Bronchial epithelial cell (primary cell): ENCODE measurements around the gene GTF3C1. TPM values are rescaled to one million over a fixed set of nuclear protein-coding genes. Genes with fewer than 3 reads are reported as not detected.

Source experiments
- DNase-seq: peaks from one replicate; pipeline ENCODE4 v3.0.0-alpha.2; 2010; ENCODE audit warnings: low read depth
- FAIRE-seq: peaks from 2 replicates; lab custom pipeline; 2011; peaks lifted over from hg19 to GRCh38; lab: Jason Lieb, UNC
- H3K27me3 ChIP-seq: 2 replicates; pipeline ENCODE4 v1.5.1; 2011; ENCODE audit warnings: low read length; ENCODE audit not compliant: control insufficient read depth, insufficient read depth
- H3K36me3 ChIP-seq: 2 replicates; pipeline ENCODE4 v1.5.1; 2011; ENCODE audit warnings: low read length; ENCODE audit not compliant: control insufficient read depth, insufficient read depth
- H3K4me3 ChIP-seq: 2 replicates; pipeline ENCODE4 v1.5.1; 2011; ENCODE audit warnings: mild to moderate bottlenecking, low read depth, low read length, control low read depth
- CTCF ChIP-seq: IDR thresholded peaks from 2 replicates; pipeline ENCODE4 v1.5.1; 2011; ENCODE audit warnings: mild to moderate bottlenecking, moderate library complexity, low read length, control low read depth, inconsistent platforms; ENCODE audit not compliant: insufficient read depth, severe bottlenecking
- total RNA-seq: library from RNA; depleted of rRNA; stranded (reverse); fragments of >200 nt; gene quantifications from 2 replicates; pipeline ENCODE4 v1.2.1, GENCODE V29; 2014

GTF3C1 gene
- total RNA-seq, 1 donor from 2014 or later = 40.8 TPM

DNA sequence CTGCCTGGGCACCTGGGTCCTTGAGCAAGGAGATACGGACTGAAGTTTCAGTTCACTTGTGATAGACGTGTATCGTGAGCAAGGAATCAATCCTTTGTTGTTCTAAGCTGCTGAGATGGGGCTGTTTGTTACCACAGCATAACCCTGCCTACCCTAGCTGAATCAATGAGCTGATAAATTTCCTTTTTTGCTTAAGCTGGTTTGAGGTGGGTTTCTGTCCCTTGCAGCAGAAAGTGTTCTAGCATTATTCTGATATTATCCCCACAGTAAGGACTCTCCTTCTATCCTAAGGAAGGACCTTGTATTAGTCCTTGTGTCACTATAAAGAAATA is 96.3 kb downstream of the GTF3C1 start:
- DNase-seq (no peak), FAIRE-seq (no peak)
- Histone ChIP-seq H3K36me3 (no peaks in the 10 kb centered on the region), H3K4me3 (no peak overlapping the region), H3K27me3 (no peaks in the 10 kb centered on the region)
- TF ChIP-seq CTCF = no peak

GRCh38 chr16:27452569-27453493 is 96.9 kb downstream of the GTF3C1 start:
- Histone ChIP-seq H3K4me3 (no peak overlapping the region), H3K36me3 (no peaks in the 10 kb centered on the region), H3K27me3 (no peaks in the 10 kb centered on the region)
- no peak for FAIRE-seq
- no peak for TF ChIP-seq CTCF
- no peak for DNase-seq

DNA sequence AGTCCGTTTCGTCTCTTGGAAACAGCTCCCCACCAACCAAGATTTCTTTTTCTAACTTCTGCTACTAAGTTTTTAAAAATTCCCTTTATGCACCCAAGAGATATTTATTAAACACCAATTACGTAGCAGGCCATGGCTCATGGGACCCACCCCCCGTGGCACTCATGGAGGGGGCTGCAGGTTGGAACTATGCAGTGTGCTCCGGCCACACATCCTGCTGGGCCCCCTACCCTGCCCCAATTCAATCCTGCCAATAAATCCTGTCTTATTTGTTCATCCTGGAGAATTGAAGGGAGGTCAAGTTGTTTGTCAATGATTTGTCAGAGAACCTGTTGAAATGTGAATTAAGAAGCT is 99.5 kb downstream of the GTF3C1 start:
- no peak for TF ChIP-seq CTCF
- FAIRE-seq (no peak), DNase-seq (no peak)
- Histone ChIP-seq H3K36me3 (no peaks in the 10 kb centered on the region), H3K27me3 (no peaks in the 10 kb centered on the region), H3K4me3 (no peak overlapping the region)

DNA sequence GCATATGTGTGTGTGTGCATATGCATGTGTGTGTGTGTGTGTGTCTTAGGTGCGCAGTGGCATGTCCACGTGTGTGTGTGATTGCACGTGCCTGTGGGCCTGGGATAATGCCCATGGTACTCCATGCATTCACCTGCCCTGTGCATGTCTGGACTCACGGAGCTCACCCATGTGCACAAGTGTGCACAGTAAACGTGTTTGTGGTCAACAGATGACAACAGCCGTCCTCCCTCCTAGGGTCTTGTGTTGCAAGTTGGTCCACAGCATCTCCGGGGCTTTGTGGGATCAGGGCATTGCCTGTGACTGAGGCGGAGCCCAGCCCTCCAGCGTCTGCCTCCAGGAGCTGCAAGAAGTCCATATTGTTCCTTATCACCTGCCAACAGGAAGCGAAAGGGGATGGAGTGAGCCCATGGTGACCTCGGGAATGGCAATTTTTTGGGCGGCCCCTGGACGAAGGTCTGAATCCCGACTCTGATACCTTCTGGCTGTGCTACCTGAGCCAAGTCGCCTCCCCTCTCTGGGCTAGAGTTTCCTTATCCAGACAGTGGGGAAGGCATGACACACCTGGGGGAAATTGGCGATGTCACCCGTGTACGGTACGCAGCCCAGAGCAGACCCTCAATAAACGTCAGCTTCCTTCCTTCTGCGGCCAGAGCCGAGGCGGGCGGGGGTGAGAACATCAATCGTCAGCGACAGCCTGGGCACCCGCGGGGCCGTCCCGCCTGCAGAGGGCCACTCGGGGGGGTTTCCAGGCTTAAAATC is 100.1 kb downstream of the GTF3C1 start:
- Histone ChIP-seq H3K36me3 (no peaks in the 10 kb centered on the region), H3K27me3 (no peaks in the 10 kb centered on the region), H3K4me3 (no peak overlapping the region)
- no peak for TF ChIP-seq CTCF
- DNase-seq (no peak), FAIRE-seq (peak; percentile 13)

DNA sequence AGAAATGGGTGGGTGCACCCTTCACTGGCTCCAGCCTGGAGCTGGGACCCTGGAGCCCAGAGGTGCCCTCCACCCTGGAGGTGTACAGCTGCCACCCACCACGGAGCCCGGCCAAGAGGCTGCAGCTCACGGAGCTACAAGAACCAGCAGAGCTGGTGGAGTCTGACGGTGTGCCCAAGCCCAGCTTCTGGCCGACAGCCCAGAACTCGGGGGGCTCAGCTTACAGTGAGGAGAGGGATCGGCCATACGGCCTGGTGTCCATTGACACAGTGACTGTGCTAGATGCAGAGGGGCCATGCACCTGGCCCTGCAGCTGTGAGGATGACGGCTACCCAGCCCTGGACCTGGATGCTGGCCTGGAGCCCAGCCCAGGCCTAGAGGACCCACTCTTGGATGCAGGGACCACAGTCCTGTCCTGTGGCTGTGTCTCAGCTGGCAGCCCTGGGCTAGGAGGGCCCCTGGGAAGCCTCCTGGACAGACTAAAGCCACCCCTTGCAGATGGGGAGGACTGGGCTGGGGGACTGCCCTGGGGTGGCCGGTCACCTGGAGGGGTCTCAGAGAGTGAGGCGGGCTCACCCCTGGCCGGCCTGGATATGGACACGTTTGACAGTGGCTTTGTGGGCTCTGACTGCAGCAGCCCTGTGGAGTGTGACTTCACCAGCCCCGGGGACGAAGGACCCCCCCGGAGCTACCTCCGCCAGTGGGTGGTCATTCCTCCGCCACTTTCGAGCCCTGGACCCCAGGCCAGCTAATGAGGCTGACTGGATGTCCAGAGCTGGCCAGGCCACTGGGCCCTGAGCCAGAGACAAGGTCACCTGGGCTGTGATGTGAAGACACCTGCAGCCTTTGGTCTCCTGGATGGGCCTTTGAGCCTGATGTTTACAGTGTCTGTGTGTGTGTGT is 100.9 kb downstream of the GTF3C1 start:
- no peak for DNase-seq
- no peak for TF ChIP-seq CTCF
- Histone ChIP-seq H3K27me3 (no peaks in the 10 kb centered on the region), H3K4me3 (no peak overlapping the region), H3K36me3 (no peaks in the 10 kb centered on the region)
- FAIRE-seq = no peak
